ENCODE results near the gene SCMH1. TPM values are rescaled to one million over a fixed set of nuclear protein-coding genes. Genes with fewer than 3 reads are reported as not detected.

SCMH1 gene
- polyA plus RNA-seq, 1 donor from 2014 or later: 23.0 TPM

DNA sequence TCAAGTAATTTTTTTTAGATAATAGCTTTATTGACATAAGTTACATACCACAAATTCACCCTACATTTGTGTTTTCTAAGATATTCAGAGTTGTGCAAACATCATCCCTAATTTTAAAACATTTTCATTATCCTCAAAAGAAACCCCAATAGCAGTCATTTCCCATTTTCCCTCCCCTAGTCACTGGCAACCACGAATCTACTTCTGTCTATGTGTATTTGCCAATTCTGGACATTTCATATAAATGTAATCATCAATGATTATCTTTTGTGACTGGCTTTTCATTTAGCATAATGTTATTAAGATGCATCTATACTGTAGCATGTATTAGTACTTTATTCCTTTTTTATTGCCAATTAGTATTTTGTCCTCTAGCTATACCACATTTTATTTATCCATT, 131.8 kb downstream of the SCMH1 start:
- H3K36me3 ChIP-seq (ENCODE audit: insufficient read depth, low read length): no peaks in the 10 kb centered on the region
- H3K27ac ChIP-seq (ENCODE audit: low read length): no peak overlapping the region
- no peak overlapping the region for H3K9ac ChIP-seq (ENCODE audit: low read length)
- no peaks in the 10 kb centered on the region for H3F3A ChIP-seq (ENCODE audit: insufficient read depth, low read length, poor library complexity, severe bottlenecking)
- H3K4me3 ChIP-seq (ENCODE audit: low read length): no peak overlapping the region
- H3K9me3 ChIP-seq (ENCODE audit: low read length): no peaks in the 10 kb centered on the region
- no peaks in the 10 kb centered on the region for H3K27me3 ChIP-seq (ENCODE audit: insufficient read depth, low read depth, low read length)
- H3K4me2 ChIP-seq (ENCODE audit: low read length): no peak overlapping the region
- no peak for TF ChIP-seq MXI1 (conservative IDR thresholded peaks at IDR 0.05; ENCODE audit: poor library complexity, severe bottlenecking)
- TF ChIP-seq, protein P1, sequence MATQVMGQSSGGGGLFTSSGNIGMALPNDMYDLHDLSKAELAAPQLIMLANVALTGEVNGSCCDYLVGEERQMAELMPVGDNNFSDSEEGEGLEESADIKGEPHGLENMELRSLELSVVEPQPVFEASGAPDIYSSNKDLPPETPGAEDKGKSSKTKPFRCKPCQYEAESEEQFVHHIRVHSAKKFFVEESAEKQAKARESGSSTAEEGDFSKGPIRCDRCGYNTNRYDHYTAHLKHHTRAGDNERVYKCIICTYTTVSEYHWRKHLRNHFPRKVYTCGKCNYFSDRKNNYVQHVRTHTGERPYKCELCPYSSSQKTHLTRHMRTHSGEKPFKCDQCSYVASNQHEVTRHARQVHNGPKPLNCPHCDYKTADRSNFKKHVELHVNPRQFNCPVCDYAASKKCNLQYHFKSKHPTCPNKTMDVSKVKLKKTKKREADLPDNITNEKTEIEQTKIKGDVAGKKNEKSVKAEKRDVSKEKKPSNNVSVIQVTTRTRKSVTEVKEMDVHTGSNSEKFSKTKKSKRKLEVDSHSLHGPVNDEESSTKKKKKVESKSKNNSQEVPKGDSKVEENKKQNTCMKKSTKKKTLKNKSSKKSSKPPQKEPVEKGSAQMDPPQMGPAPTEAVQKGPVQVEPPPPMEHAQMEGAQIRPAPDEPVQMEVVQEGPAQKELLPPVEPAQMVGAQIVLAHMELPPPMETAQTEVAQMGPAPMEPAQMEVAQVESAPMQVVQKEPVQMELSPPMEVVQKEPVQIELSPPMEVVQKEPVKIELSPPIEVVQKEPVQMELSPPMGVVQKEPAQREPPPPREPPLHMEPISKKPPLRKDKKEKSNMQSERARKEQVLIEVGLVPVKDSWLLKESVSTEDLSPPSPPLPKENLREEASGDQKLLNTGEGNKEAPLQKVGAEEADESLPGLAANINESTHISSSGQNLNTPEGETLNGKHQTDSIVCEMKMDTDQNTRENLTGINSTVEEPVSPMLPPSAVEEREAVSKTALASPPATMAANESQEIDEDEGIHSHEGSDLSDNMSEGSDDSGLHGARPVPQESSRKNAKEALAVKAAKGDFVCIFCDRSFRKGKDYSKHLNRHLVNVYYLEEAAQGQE (IDR thresholded peaks at IDR 0.05; ENCODE audit: borderline replicate concordance): no peak
- TF ChIP-seq EZH2 (IDR thresholded peaks at IDR 0.05; ENCODE audit: borderline replicate concordance, insufficient read depth, low read length, poor library complexity, severe bottlenecking): no peak
- H3K9me2 ChIP-seq (ENCODE audit: insufficient read depth, low read length): no peaks in the 10 kb centered on the region
- H3K79me2 ChIP-seq (replicated peaks; ENCODE audit: insufficient read depth, low read length): no peaks in the 10 kb centered on the region
- no peak overlapping the region for H2AFZ ChIP-seq (ENCODE audit: low read depth, low read length)
- no peaks in the 10 kb centered on the region for H4K20me1 ChIP-seq (ENCODE audit: insufficient read depth)

DNA sequence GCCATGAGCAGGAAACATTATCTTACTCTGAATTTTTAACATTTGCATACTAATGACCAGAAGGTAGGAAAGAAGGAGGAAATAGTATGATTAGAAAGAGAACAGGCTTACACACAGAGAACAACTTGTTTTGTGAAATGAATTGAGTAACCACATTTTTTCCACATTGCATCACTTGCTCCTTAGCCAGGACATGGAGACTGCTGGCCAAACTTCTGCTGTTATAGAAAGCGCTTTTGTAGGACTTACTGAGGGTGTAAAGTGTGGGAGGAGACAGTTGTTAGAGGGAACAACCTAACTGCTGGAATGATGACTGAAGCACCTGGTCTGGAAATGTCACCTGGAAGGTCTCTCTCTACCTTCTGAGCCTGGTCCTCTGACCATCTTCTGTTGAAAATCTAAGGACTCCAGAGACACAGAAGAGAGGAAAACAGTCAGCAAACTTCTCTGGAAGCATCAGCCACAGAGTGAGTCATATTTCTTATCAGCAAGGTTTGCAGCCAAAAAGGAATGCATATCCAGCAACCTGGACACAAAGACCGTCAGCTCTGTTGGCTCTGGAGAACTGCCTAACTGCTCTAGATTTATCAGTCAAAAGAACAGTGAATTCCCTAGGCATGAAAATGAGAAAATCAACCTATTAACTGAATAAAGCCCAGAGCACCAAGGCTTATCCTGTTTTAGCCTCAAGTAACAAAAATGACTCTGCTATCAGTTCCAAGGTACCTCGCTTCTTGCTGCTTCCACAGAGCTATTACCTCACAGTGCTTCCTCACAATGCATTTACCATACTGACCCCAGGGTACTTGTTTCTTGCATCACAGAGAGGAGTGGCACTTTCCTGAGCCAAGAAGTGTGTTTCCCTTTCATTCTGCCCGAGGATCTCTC, 132.6 kb downstream of the SCMH1 start:
- TF ChIP-seq POLR2AphosphoS5 (IDR thresholded peaks at IDR 0.05) (no peak), EZH2 (IDR thresholded peaks at IDR 0.05; ENCODE audit: borderline replicate concordance, insufficient read depth, low read length, poor library complexity, severe bottlenecking) (no peak)
- H4K20me1 ChIP-seq (ENCODE audit: insufficient read depth): no peaks in the 10 kb centered on the region
- H3K79me2 ChIP-seq (replicated peaks; ENCODE audit: insufficient read depth, low read length): no peaks in the 10 kb centered on the region
- no peaks in the 10 kb centered on the region for H3K9me2 ChIP-seq (ENCODE audit: insufficient read depth, low read length)
- H3K4me2 ChIP-seq (ENCODE audit: low read length): no peak overlapping the region
- H3K9me3 ChIP-seq (ENCODE audit: low read length): no peaks in the 10 kb centered on the region
- H3K27me3 ChIP-seq (ENCODE audit: insufficient read depth, low read depth, low read length): no peaks in the 10 kb centered on the region
- H3K27ac ChIP-seq (ENCODE audit: low read length): no peak overlapping the region
- no peaks in the 10 kb centered on the region for H3K36me3 ChIP-seq (ENCODE audit: insufficient read depth, low read length)
- no peak overlapping the region for H3K9ac ChIP-seq (ENCODE audit: low read length)
- no peak overlapping the region for H2AFZ ChIP-seq (ENCODE audit: low read depth, low read length)
- H3K4me3 ChIP-seq (ENCODE audit: low read length): no peak overlapping the region
- no peaks in the 10 kb centered on the region for H3F3A ChIP-seq (ENCODE audit: insufficient read depth, low read length, poor library complexity, severe bottlenecking)

DNA sequence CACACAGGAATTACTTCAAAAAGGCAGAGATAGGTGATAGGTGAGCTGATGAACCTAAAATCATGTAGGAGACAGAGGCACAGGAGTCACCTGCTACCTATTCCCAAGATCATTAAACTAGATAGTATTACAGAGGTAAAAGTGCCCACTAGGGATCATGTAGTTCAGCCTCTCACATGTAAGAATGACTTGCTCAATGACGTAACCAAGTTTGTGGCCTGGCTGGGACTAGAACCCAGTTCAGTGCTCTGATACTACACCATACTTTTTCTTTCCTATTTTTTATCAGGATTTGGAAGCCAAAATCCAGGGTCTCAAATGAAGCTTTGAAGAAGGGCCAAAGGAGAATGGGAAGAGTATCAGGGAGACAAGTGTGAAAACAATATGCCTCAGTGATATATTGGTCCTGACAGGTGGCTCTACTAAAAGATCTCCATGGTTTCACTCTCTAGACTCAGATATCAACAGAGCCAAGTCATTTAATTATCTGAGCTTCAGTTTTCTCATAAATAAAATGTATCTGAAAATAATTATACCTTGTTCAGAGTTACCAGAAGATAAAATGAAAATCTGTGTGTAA, 133.3 kb downstream of the SCMH1 start:
- Histone ChIP-seq H3K36me3 (ENCODE audit: insufficient read depth, low read length) (no peaks in the 10 kb centered on the region), H3K27me3 (ENCODE audit: insufficient read depth, low read depth, low read length) (no peaks in the 10 kb centered on the region), H3K9ac (ENCODE audit: low read length) (no peak overlapping the region), H3K9me2 (ENCODE audit: insufficient read depth, low read length) (no peaks in the 10 kb centered on the region), H2AFZ (ENCODE audit: low read depth, low read length) (no peak overlapping the region), H3K79me2 (replicated peaks; ENCODE audit: insufficient read depth, low read length) (no peaks in the 10 kb centered on the region), H4K20me1 (ENCODE audit: insufficient read depth) (no peaks in the 10 kb centered on the region), H3K27ac (ENCODE audit: low read length) (no peak overlapping the region), H3F3A (ENCODE audit: insufficient read depth, low read length, poor library complexity, severe bottlenecking) (no peaks in the 10 kb centered on the region), H3K9me3 (ENCODE audit: low read length) (no peaks in the 10 kb centered on the region), H3K4me3 (ENCODE audit: low read length) (no peak overlapping the region), H3K4me2 (ENCODE audit: low read length) (no peak overlapping the region)
- TF ChIP-seq POLR2AphosphoS5 (IDR thresholded peaks at IDR 0.05): no peak
- no peak for TF ChIP-seq TAF1 (IDR thresholded peaks at IDR 0.05; ENCODE audit: low read depth)
- TF ChIP-seq, protein P2, sequence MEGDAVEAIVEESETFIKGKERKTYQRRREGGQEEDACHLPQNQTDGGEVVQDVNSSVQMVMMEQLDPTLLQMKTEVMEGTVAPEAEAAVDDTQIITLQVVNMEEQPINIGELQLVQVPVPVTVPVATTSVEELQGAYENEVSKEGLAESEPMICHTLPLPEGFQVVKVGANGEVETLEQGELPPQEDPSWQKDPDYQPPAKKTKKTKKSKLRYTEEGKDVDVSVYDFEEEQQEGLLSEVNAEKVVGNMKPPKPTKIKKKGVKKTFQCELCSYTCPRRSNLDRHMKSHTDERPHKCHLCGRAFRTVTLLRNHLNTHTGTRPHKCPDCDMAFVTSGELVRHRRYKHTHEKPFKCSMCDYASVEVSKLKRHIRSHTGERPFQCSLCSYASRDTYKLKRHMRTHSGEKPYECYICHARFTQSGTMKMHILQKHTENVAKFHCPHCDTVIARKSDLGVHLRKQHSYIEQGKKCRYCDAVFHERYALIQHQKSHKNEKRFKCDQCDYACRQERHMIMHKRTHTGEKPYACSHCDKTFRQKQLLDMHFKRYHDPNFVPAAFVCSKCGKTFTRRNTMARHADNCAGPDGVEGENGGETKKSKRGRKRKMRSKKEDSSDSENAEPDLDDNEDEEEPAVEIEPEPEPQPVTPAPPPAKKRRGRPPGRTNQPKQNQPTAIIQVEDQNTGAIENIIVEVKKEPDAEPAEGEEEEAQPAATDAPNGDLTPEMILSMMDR (IDR thresholded peaks at IDR 0.05; ENCODE audit: poor library complexity, severe bottlenecking): no peak
- TF ChIP-seq EZH2 (IDR thresholded peaks at IDR 0.05; ENCODE audit: borderline replicate concordance, insufficient read depth, low read length, poor library complexity, severe bottlenecking): no peak
- TF ChIP-seq MXI1 (conservative IDR thresholded peaks at IDR 0.05; ENCODE audit: poor library complexity, severe bottlenecking): no peak
- TF ChIP-seq, protein P1 (IDR thresholded peaks at IDR 0.05; ENCODE audit: borderline replicate concordance): no peak
- no peak for TF ChIP-seq RAD21 (conservative IDR thresholded peaks at IDR 0.05)
- no peak for TF ChIP-seq EP300 (conservative IDR thresholded peaks at IDR 0.05; ENCODE audit: poor library complexity, severe bottlenecking)
- no peak for TF ChIP-seq SMC3 (conservative IDR thresholded peaks at IDR 0.05; ENCODE audit: poor library complexity)

All from neural cell (in vitro differentiated cells).